HG03342 (cell line): ENCODE measurements around the gene TBC1D12.
A peak's percentile ranks its signal among the peaks of the same experiment; 100 is the strongest.
"Not testable (repeated sequence)": the region's sequence is repeated elsewhere in the genome, so short reads cannot be mapped to it uniquely, and the experiment has no call there.

Source experiments
- ATAC-seq: cut with Tn5 transposase; IDR thresholded peaks from one replicate; pipeline ENCODE4 v1.9.1; 2021; ENCODE audit warnings: mild to moderate bottlenecking, moderate library complexity; ENCODE audit not compliant: unreplicated experiment

Gene TBC1D12

DNA sequence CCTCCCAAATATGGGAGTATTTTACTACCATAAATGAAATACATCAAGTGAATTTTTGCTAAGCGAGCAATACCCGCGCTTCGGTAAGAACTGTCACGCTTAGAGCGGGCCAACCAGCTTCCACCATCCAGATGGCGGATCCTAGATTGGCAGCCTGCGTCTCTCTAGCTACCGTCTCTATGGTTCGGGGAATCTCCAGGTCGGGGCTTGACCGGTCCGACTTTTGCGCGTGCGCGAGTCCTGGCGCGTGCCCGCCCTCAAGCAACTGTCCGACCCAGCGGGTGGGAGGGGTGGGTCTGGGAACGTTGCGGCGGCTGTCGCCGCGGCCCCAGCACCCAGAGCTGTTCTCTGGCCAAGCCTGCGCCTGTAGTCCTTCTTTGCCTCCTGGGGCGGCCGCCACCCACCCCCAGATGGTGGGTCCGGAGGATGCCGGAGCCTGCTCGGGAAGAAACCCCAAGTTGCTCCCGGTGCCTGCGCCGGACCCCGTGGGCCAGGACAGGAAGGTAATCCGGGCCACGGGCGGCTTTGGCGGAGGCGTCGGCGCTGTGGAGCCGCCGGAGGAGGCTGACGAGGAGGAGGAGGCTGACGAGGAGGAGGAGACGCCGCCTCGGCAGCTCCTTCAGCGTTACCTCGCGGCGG, at the start of gene TBC1D12:
TSS of gene TBC1D12 (plus strand) at position 338 of the 639 bp plus-strand sequence. CDS start at position 411, 73 bp downstream.
- peak; percentile 59 for ATAC-seq

- no peak for ATAC-seq
These were observed 49.0 kb upstream of the TBC1D12 start for GRCh38 chr10:94353336-94353735.

GRCh38 chr10:94355841-94356240, 46.5 kb upstream of the TBC1D12 start:
- ATAC-seq = no peak

- no peak for ATAC-seq
These were observed 45.1 kb upstream of the TBC1D12 start for GRCh38 chr10:94357193-94357592.

- ATAC-seq = no peak
These were observed 43.9 kb upstream of the TBC1D12 start for GRCh38 chr10:94358480-94358879.

DNA sequence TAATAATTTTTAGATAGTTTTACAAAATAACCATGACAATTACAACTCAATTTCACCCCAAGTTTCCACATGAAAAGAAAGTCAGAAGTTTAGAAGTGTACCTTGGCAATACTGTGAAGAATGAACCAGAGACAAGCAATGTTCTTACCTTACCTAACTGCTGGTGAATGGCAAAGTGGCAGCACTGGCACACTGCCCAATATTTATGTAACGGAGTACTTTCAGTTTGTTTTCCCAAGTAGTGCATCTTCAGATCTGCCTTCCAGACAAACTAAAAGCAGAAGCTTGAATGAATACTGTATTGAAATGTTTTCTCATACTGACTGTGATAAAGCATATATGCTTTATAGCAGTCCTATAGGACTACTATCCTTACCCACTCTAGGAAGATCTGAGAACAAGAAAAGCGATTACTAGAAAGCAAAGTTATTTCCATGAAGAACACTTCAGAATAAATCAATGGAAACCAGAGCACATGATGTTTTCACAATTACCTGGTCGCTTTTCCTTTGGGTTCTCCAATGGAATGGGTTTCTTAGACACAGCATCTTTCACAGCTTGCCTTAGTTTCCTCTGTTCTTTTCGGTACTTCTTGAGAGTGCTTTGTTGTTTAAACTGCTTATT, 41.1 kb upstream of the TBC1D12 start:
- no peak for ATAC-seq

DNA sequence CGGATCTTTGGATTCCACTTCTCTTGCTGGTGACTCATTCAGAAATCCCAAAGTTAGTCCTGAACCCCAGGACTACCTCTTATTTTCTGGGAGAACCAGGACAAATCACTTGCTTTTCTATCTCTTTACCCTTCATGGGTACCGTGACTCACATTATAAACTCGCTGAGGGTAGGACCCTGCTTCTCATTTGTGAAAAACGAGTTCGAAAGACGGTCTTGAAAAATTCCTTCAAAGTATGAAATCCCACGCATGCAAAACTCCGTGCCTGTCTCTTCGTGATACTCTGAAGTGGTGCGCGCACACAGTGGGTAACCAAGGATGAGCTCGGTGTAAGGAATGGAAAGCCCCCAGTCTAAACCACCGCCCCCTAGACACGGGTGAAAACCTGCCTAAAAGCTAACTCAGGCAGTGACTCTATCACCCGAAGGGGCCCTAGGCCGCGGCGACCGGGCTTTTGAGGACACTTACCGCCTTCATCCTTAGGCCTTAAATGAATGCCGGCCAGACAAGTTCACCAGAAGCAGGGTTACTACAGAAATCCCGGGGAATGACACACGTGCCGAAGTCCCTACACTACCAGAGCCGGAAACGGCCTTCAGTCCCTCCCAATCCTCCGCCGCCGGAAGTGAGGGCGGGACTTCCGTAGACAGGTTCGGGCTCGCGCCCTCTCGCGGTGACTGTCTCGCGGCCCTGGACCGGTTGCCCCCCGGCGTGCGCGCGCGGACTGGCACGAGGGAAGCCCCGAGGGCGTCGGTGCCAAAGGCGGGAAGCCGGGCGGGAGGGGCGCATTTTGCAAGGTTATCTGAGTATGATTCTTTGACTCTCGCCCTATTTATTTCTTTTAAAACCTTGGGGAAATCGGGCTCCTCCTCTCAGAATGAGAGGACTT, 39.7 kb upstream of the TBC1D12 start, which contains the start of gene NOC3L:
TSS of gene NOC3L (minus strand) at position 580 of the 891 bp plus-strand sequence. CDS start at position 479, 101 bp downstream.
- peak; percentile 99 for ATAC-seq

- ATAC-seq = peak; percentile 4
These were observed 39.1 kb upstream of the TBC1D12 start for GRCh38 chr10:94363251-94363565.

- ATAC-seq = no peak
These were observed 37.9 kb upstream of the TBC1D12 start for GRCh38 chr10:94364482-94364881.

DNA sequence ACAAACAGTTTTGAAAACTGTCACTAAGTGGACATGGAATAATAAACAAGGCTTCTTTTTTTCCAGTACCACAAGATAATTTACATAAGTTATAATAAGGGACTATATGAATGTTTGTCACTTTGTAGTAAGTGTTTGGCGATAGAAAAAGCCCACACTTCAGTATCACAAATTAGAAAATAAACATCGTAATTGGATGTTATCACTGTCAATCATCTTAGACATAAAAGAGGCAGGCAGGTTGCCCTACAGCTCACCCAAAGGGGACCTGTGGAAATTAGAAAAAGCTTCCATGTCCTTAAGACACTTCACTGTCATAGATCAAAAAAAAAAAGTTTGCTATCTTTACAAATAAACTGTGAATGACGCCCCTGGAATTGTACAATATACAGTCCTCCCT, 36.0 kb upstream of the TBC1D12 start:
- ATAC-seq = no peak

- no peak for ATAC-seq
These were observed 31.8 kb upstream of the TBC1D12 start for GRCh38 chr10:94370501-94370900.

GRCh38 chr10:94375374-94375773, 27.0 kb upstream of the TBC1D12 start:
- ATAC-seq = no peak

- ATAC-seq = no peak
These were observed 25.5 kb upstream of the TBC1D12 start for GRCh38 chr10:94376865-94377264.

GRCh38 chr10:94383530-94383929, 18.8 kb upstream of the TBC1D12 start:
- no peak for ATAC-seq

DNA sequence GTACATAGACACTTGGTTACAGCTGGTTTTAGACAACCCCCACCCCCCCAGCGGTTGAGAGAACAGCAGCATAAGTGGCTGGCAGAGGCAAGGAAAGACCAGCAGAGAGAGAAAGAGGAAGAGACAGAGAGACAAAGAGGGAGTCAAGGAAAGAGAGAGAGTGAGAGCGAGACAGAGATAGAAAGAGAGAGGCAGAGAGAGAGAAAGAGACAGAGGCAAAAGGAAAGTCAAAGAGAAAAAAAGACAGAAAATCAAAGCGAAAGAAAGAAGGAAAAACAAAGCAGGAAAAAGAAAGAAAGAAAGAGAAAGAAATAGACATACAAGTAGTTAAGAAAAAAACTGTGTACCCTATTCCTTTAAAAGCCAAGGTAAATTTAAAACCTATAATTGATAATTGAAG, 16.6 kb upstream of the TBC1D12 start:
- ATAC-seq = not testable (repeated sequence)

GRCh38 chr10:94392117-94392516, 10.2 kb upstream of the TBC1D12 start:
- not testable (repeated sequence) for ATAC-seq

DNA sequence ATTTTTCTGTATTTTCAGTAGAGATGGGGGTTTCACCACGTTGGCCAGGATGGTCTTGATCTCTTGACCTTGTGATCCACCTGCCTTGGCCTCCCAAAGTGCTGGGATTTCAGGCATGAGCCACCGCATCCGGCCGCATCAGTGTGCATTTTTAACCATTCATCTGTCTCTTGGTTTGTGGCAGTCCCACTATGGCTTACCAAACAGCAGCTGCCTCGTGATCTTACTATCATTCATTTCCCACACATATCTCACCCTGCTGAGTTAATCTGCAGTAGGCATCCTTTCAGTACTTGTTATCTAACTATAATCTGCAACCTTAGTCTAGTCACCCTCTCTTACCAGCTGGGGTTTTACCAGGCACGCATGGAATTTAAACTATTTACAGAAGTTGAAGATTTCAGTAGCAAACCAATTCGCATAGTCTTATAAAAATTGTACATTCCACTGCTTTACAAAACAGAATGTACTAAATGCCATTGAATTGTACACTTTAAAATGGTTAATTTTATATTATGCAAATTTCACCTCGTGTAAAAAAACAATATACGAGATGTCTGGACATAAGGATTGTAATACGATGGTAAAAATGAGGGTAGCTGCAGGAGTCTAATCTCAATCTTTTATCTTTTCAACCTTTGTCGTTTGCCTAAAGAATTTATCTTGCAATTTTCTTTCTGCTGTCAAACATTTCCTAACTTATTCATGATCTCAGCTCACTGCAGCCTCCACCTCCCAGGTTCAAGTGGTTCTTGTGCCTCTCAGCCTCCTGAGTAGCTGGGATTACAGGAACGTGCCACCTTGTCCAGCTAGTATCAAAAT, 4.6 kb upstream of the TBC1D12 start:
- no peak for ATAC-seq

DNA sequence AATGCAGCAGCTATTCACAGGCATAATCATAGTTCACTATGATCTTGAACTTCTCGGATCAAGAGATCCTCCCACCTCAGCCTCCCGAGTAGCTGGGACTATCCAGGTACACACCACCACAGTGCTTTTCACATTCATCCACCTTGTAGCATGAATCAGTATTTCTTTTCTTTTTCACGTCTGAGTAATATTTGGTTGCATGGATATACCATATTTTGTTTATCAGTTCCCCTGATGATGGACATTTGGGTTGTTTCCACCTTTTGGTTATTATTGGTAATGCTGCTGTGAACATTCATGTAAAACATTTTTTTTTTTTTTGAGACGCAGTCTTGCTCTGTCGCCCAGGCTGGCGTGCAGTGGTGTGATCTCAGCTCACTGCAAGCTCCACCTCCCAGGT, 3.6 kb upstream of the TBC1D12 start:
- ATAC-seq = no peak

- ATAC-seq = no peak
These were observed 570 bp downstream of the TBC1D12 start for GRCh38 chr10:94402843-94403379.

DNA sequence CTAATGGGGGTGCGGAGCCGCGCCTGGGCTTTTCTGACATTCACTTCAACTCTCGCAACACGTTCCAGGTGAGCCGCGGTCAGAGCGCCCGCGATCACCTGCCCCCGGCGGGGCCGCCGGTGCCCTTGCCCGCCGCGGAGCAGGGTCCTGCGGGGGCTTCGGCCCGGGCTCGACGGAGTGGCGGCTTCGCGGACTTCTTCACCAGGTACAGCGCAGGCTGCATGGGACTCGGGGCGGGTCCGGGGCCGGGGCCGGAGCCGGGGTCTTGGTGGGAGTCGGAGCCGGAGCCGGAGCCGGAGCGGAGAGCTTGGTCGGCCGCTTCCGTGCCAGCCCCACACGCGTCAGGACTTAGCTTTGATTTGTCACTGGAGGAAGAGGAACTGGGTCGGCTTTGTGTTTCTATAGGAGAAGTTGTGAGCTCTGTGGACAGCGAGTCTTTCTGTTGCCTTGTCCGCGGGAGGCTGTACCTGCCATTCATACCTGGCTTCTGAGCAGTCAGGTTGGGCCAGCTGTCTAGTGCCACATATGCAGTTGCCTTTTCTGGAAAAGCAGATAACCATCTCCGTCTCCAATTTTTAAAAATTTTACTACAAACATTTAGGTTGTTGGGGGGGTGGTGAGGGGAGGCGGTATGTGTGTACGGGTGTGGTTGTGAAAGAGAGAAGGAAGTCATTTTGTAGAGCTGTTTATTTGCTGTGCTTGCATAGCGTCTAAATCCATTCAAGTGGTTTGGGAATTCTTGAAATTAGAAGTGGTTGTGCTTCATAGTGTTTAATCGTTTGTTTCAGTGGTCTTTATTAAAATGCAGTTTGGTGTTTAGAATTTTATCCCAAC, 1.3 kb downstream of the TBC1D12 start:
- ATAC-seq = peak; percentile 67
